Measurements from ENCODE around the gene DRD4. TPM values are rescaled to one million over a fixed set of nuclear protein-coding genes. Genes with fewer than 3 reads are reported as not detected.

Gene DRD4
- polyA plus RNA-seq, 2 of the 4 experiments (the other 2 are of a cell fraction), result not detected

- no peak; a peak in 1 of 6 replicates for ATAC-seq
These were observed 49.6 kb downstream of the DRD4 start for GRCh38 chr11:686451-687243.

GRCh38 chr11:687751-688150 lies 50.7 kb downstream of the DRD4 start:
- Histone ChIP-seq H3K4me3 (no peak overlapping the region), H3K9me3 (no peaks in the 10 kb centered on the region), H3K4me2 (no peak overlapping the region), H3K4me1 (peaks cover 14% of the 10 kb centered on the region; the same call in 2 of the 3 replicates), H3K27ac (no peak overlapping the region)
- ATAC-seq (no peak), FAIRE-seq (no peak), DNase-seq (ENCODE audit: low read depth in 1 of 2, low spot score in 1 of 2) (no peak)
- ChIA-PET POLR2A (no interaction called here), CTCF (interaction anchor here (1.1 to 1.5 kb wide), 5 partner anchors 25 to 133 kb away, joined by 3 to 5 read pairs (median 3); no protein-coding TSS in a partner anchor)
- TF ChIP-seq REST (IDR thresholded peaks at IDR 0.05) (no peak), RCOR1 (IDR thresholded peaks at IDR 0.05; ENCODE audit: low read depth, low read length) (no peak), KDM5A (IDR thresholded peaks at IDR 0.05) (no peak), SREBF2 (IDR thresholded peaks at IDR 0.05) (no peak), BHLHE40 (IDR thresholded peaks at IDR 0.05; ENCODE audit: low read depth, low read length) (no peak), HMGXB4 (CRISPR knock-in tag; IDR thresholded peaks at IDR 0.05; ENCODE audit: borderline replicate concordance) (no peak), MYC (IDR thresholded peaks at IDR 0.05; ENCODE audit: borderline replicate concordance, low read length) (no peak), CBX8 (IDR thresholded peaks at IDR 0.05) (no peak), USF2 (IDR thresholded peaks at IDR 0.05) (no peak), E2F6 (IDR thresholded peaks at IDR 0.05; ENCODE audit: borderline replicate concordance, low read depth) (no peak), GATA3 (IDR thresholded peaks at IDR 0.05; ENCODE audit: borderline replicate concordance) (no peak), ESRRA (IDR thresholded peaks at IDR 0.05; ENCODE audit: borderline replicate concordance, low read length) (no peak), RNF2 (IDR thresholded peaks at IDR 0.05; ENCODE audit: borderline replicate concordance, low read depth) (no peak), MAX (IDR thresholded peaks at IDR 0.05) (no peak), CEBPB (IDR thresholded peaks at IDR 0.05) (no peak)
- 95% methylated on average over 13 of the region's 13 CpGs for WGBS (ENCODE audit: missing lambda C conversion rate)

More at GRCh38 chr11:686451-687243, 49.6 kb downstream of the DRD4 start:
- no peak overlapping the region for H3K4me3 ChIP-seq
- no peak for FAIRE-seq
- WGBS (ENCODE audit: missing lambda C conversion rate), result 91% methylated on average over 30 of the region's 30 CpGs
- no peaks in the 10 kb centered on the region for H3K9me3 ChIP-seq
- no peak overlapping the region for H3K27ac ChIP-seq
- ChIA-PET CTCF (interaction anchor here (0.5 to 2.0 kb wide), 9 partner anchors 10 to 132 kb away, joined by 3 to 6 read pairs (median 3); no protein-coding TSS in a partner anchor), POLR2A (no interaction called here)
- TF ChIP-seq USF2 (IDR thresholded peaks at IDR 0.05) (no peak), TFCP2L1 (CRISPR knock-in tag; IDR thresholded peaks at IDR 0.05) (no peak), MAZ (IDR thresholded peaks at IDR 0.05; ENCODE audit: borderline replicate concordance, low read depth, low read length) (no peak), EHF (CRISPR knock-in tag; IDR thresholded peaks at IDR 0.05) (no peak), BHLHE40 (IDR thresholded peaks at IDR 0.05; ENCODE audit: low read depth, low read length) (no peak), FOSB (CRISPR knock-in tag; IDR thresholded peaks at IDR 0.05) (no peak), POLR2A (IDR thresholded peaks at IDR 0.05; ENCODE audit: low read length) (no peak), RFX5 (IDR thresholded peaks at IDR 0.05) (no peak), ESRRA (IDR thresholded peaks at IDR 0.05; ENCODE audit: borderline replicate concordance, low read length) (no peak), NR3C1 (IDR thresholded peaks at IDR 0.05) (no peak), RCOR1 (IDR thresholded peaks at IDR 0.05; ENCODE audit: low read depth, low read length) (no peak), CHD2 (IDR thresholded peaks at IDR 0.05; ENCODE audit: low read length, partially characterized antibody) (no peak), ATOH8 (CRISPR knock-in tag; IDR thresholded peaks at IDR 0.05; ENCODE audit: low read depth) (no peak), CHD4 (IDR thresholded peaks at IDR 0.05; ENCODE audit: borderline replicate concordance) (no peak), ZC3H11A (IDR thresholded peaks at IDR 0.05) (no peak)
- no peak for DNase-seq (ENCODE audit: low read depth in 1 of 2, low spot score in 1 of 2)
- no peak overlapping the region for H3K4me2 ChIP-seq
- peaks cover 13% of the 10 kb centered on the region; the same call in 2 of the 3 replicates for H3K4me1 ChIP-seq

All from A549 (cell line).